GM19240 (cell line): ENCODE measurements around the gene FKBP8.

Experiments
- DNase-seq: peaks from one replicate; pipeline ENCODE4 v3.0.0; 2011; ENCODE audit warnings: low spot score; ENCODE audit not compliant: insufficient read length

The FKBP8 gene

DNA sequence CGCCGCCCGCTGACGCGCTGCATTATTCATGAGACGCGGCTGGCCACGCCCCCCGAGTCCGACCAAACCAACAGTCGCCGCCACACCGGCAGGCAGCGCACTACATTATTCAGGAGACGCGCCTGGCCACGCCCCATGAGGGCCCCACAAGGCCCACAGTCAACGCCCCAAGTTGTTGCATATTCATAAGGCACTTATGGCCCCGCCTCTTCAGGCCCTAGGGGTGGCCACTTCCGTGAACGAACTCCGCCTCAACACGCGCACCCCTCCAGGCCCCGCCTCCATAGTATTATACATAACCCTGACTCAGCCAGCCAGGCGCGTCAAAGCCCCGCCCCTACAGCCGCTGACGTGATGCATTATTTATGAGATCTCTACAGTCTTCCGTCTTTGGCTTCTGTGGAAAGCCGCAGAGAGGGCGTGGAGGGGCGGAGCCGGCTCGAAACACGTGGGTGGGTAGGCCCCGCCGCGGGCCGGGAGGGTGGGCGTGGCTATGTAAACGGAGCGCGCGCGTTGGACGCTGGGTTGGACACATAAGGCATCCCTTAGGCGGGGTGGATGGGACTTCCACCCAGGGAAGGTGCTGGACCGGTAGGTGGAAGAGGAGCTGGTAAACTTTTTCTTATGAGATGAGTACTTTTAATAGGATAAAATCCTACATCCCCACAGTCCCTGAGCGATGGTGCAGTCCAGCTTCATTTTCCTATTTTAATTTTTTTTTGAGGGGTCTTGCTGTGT is 21.1 kb downstream of the FKBP8 start:
- peak; percentile 97 for DNase-seq

DNA sequence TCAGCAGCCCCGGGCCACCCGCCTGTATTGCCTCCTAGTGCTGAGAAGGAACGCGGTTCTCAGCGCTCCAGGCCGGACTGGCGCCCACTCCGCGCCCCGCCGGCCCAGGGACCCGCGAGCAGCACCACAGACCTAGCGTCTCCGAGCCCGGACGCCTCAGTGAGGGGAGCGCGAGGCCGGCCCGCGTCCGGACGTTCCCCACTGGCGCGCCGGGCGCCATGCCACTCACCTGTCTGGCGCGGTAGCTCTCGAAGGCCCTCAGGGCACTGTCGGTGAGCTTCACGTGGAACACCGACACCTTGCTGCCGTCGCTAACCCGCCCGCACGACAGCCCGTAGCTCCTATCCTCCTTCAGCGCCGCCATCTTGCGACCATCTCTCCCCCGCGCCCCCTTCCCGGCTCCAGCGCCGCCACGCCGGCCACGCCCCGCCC is 21.7 kb downstream of the FKBP8 start, which contains the start of gene ELL:
Gene ELL, minus strand, starts transcription at position 379 of the 432 bp plus-strand sequence. Its CDS starts 15 bp downstream, at position 364.
- DNase-seq = no peak

DNA sequence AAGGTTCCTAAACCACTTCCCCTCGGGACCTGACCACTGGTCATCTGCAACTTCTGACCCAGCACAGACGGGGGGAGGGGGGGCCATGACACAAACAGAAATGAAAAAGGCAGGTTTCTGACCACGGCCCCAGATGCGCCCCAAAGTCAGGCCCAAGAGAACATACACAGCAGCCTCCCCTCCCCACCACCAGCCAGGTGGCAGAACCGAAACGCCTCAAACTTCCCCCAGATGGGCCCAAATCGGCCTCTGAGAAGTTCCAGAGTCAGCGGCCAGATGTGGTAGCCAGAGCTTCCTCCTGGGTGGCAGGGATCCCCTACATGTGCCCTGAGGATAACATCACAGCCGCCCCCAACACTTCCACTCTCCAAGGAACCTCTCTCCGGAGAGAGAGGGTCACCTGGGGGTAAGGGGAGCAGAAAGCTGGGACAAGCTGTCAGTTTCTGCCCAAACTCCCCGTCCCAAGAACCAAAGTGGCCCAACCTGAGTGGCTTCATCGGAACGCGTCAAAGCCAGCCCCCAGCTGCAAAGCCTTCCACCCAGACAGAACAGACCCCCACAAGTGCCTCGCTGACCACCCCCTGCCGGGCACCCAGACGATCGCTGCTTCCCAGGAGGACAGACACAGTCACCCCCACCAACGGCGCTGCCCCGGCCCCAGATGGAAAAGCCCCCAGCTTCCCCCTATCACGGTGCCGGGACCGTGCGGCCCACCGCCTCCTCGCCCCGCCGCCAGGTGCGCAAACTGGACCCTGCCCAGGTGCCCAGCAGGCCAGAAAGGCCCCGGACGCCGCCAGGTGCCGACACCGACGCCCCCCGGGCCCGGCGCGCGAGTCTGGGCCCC is 22.3 kb downstream of the FKBP8 start:
- DNase-seq = no peak

- DNase-seq = peak; percentile 59
Measured at GRCh38 chr19:18519962-18520847, 23.2 kb downstream of the FKBP8 start.

DNA sequence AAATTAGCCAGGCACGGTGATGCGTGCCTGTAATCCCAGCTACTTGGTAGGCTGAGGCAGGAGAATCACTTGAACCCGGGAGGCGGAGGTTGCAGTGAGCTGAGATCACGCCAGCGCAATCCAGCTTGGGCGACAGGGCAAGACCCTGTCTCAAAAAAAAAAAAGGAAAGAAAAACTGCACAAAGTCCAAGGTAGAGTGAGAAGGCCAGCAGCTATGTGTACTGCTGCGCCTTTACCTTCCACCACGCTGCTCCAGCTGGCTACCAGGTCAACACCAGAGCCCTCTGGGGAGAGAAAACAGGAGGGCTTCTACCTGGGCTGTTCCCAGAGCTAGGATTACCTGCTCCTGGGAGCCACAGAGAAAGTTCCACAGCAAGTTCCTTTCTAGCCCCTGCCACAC is 24.7 kb downstream of the FKBP8 start:
- DNase-seq = no peak

DNA sequence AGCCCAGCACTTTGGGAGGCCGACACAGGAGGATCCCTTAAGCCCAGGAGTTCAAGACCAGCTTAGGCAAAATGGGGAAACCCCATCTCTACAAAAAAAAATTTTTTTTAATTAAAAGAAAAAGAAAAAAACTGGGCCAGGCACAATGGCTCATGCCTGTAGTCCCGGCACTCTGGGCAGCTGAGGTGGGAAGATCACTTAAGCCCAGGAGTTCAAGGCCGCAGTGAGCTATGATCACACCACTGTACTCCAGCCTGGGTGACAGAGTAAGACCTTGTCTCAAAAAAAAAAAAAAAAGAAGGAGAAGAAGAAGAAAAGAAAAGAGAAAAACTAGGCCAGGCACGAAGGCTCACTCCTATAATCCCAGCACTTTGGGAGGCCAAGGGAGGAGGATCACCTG is 25.8 kb downstream of the FKBP8 start:
- DNase-seq = no peak

GRCh38 chr19:18515959-18516358 is 27.4 kb downstream of the FKBP8 start:
- DNase-seq = no peak

GRCh38 chr19:18514800-18515682 is 28.3 kb downstream of the FKBP8 start:
- no peak for DNase-seq

DNA sequence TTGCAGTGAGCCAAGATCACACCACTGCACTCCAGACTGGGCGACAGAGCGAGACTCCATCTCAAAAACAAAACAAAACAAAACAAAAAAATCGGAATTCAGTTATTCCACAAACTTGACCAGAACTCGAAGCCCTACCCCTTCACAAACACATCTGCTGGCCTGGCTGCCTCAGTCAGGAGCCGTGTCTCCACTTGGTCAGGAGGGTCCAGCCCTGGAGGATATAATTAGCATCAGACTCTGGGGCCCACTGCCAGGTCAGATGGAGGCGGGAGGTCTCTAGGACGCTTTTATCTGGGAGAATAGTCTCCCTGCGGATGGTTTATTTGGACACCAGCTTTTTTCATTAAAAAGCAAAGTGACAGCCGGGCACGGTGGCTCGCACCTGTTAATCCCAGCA is 29.5 kb downstream of the FKBP8 start:
- DNase-seq = no peak

DNA sequence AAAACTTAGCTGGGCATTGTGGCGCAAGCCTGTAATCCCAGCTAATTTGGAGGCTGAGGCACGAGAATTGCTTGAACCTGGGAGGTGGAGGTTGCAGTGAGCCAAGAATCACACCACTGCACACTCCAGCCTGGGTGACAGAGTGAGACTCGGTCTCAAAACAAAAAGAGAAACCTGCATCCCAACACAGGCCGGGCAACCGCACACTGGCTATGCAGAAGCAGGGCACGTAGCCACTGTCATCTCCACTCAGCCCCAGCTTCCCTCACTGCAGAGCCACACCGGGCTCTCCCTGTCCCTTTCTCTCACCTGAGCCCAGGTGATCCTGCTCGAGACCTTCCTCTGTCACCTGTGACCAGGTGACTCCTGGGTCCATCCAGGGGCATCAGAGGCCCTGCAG is 33.2 kb downstream of the FKBP8 start:
- DNase-seq = no peak

DNA sequence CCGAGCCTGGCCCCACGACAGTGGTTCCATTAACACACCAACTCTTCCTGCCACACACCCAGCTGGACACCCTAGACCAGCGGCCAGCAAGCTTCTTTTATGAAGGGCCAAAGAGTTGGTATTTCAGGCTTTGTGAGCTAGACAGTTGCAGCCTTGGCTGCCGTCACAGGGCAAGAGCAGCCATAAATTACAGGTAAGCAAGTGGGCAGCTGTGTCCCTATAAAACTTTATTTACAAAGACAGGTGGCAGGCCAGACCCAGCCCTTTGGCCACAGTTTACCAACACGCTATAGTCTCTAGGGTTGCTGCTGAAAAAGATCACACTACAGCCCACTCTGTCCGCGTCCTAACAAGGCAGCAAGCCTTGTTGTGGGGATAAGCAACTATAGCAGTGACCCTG is 34.8 kb downstream of the FKBP8 start:
- DNase-seq = no peak

DNA sequence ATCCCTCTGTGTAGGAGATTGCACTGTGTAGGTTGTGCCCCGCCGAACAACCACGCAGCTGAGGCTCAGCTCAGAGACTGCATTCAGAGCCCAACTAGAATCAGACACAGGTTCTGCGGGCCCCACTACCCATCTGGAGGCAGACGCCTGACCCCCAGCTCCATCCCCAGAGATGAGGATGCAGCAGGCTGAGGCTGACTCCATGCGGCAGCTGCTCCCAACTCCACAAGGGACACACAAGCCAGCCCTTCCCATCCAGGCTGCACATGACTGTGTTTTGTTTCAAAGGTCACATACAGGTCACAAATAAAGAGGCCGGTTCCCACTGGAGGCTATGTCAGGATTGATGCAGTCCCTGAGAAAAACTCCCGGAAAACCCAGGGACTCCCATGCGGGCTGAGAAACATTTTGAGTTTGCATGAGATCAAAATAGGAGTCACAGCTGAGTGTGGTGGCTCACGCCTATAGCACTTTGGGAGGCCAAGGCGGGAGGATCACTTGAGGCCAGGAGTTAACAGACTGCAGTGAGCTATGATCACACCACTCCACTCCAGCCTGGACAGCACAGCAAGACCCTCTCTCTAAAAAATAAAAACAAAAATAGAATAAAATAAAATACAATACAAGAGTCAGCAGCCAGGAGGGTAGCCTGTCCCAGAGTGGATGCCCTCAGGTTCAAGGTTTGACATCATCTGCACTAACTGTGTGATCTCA is 35.5 kb downstream of the FKBP8 start:
- no peak for DNase-seq

DNA sequence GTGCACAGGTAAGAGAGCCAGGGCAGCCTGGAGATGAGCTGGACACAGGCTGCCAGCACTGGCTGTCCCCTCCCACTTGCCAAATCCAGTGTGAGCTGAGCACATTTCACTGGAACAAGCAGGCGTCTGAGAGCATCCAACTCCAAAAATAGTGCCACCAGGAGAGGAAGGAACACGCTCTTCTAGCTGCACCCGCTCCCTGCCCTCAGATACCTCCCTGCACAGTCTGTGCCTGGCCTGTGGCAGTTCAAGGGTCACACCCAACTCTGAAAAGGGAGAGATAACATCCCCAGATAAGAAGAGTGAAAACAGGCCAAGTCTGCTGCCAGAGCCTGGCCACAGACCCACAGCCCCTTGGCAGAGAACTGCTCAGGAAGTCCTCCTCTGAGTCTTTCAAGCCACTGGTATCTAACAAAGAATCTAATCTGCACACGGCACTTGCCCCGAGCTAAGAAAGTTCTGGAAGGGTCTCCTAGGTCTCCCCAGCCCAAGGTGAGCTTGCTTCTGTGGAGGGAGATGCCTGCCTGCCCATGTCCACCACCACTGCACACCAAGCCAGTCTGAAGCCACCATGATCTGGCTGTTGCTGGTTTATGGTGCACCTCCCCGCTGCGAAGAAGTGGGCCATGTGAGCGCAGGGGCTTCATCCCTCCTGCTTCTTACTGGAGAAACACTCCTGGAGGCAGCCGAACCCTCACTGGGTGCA is 36.2 kb downstream of the FKBP8 start:
- DNase-seq = no peak

GRCh38 chr19:18506101-18506930 is 37.1 kb downstream of the FKBP8 start:
- DNase-seq = no peak

DNA sequence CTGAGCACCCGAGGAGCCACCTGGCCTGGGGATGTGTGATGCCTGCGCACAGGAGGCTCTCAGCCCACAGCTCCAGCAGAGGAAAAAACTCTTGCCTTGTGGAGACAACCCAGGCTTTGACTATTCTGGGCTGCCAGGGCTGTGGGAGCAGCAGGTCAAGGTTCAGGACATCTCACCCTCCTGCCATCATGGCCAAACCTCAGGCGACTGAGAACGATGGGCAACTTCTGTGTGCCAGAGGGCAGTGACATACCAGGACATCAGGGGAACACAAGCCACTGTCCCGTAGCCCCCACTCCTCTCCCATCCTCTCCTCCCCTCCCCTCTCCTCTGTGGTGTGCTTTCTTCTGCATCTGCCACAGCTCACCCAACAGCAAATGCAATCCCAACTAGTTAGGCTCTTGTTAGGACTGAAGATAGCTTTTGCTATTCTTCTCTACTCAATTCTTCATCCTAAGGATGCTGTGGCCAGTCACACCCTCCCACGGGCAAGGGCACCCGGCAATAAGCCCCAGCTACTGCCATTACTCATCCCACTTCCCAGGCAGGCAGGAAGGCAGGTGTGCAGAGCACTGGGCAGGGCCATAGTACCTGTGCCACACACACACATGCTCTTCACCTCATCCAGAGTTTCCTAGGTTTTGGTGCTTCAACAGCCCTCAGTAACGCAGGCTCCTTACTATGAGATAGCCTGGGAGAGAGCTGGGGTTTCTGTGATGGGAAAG is 38.3 kb downstream of the FKBP8 start:
- no peak for DNase-seq

GRCh38 chr19:18503971-18504885 is 39.1 kb downstream of the FKBP8 start:
- DNase-seq = no peak
